WTC11 (cell line): ENCODE measurements around the gene KHK.

Experiments used
- CREM ChIP-seq: sonication (generic); formaldehyde crosslinking; IDR thresholded peaks from 2 replicates; pipeline ENCODE4 v1.8.1; 2022; ENCODE audit warnings: mild to moderate bottlenecking, missing genetic modification reagents, moderate library complexity
- E2F4 ChIP-seq: sonication (generic); formaldehyde crosslinking; IDR thresholded peaks from 2 replicates; pipeline ENCODE4 v1.8.1; 2022; ENCODE audit warnings: low read depth, mild to moderate bottlenecking, moderate library complexity, missing genetic modification reagents, borderline replicate concordance
- ETV6 ChIP-seq: sonication (generic); formaldehyde crosslinking; IDR thresholded peaks from 2 replicates; pipeline ENCODE4 v1.8.1; 2022; ENCODE audit warnings: mild to moderate bottlenecking, missing genetic modification reagents
- FOXJ3 ChIP-seq: sonication (generic); formaldehyde crosslinking; IDR thresholded peaks from 2 replicates; pipeline ENCODE4 v1.9.0; 2021; ENCODE audit warnings: missing genetic modification reagents, mild to moderate bottlenecking, borderline replicate concordance
- FOXK1 ChIP-seq: sonication (generic); formaldehyde crosslinking; IDR thresholded peaks from 2 replicates; pipeline ENCODE4 v1.8.0; 2022; ENCODE audit warnings: mild to moderate bottlenecking, moderate library complexity, missing genetic modification reagents
- JUN ChIP-seq: sonication (generic); formaldehyde crosslinking; IDR thresholded peaks from 2 replicates; pipeline ENCODE4 v1.8.0; 2023; ENCODE audit warnings: mild to moderate bottlenecking, missing genetic modification reagents
- MYBL2 ChIP-seq: sonication (generic); formaldehyde crosslinking; IDR thresholded peaks from 2 replicates; pipeline ENCODE4 v1.8.1; 2023; ENCODE audit warnings: mild to moderate bottlenecking, moderate library complexity, missing genetic modification reagents
- PRDM15 ChIP-seq: sonication (generic); formaldehyde crosslinking; IDR thresholded peaks from 2 replicates; pipeline ENCODE4 v1.8.0; 2022; ENCODE audit warnings: missing genetic modification reagents
- TEAD4 ChIP-seq: sonication (generic); formaldehyde crosslinking; IDR thresholded peaks from 2 replicates; pipeline ENCODE4 v1.8.0; 2022; ENCODE audit warnings: mild to moderate bottlenecking, missing genetic modification reagents
- USF2 ChIP-seq: sonication (generic); formaldehyde crosslinking; IDR thresholded peaks from 2 replicates; pipeline ENCODE4 v1.8.1; 2023; ENCODE audit warnings: mild to moderate bottlenecking, missing genetic modification reagents, moderate library complexity
- ZNF512 ChIP-seq: sonication (generic); formaldehyde crosslinking; IDR thresholded peaks from 2 replicates; pipeline ENCODE4 v1.8.1; 2022; ENCODE audit warnings: missing genetic modification reagents, borderline replicate concordance
- TF ChIP-seq, protein P1 (sequence below): fragments of 200-600 bp; IDR thresholded peaks from 2 replicates; pipeline ENCODE4 v1.8.0; 2022; ENCODE audit warnings: antibody characterized with exemption
- TF ChIP-seq, protein P2 (sequence below): sonication (generic); formaldehyde crosslinking; IDR thresholded peaks from 2 replicates; pipeline ENCODE4 v1.8.1; 2022; ENCODE audit warnings: low read depth, missing genetic modification reagents, borderline replicate concordance
- TF ChIP-seq, protein P3 (sequence below): sonication (generic); formaldehyde crosslinking; IDR thresholded peaks from 2 replicates; pipeline ENCODE4 v1.8.1; 2023; ENCODE audit warnings: mild to moderate bottlenecking, missing genetic modification reagents, borderline replicate concordance

DNA sequence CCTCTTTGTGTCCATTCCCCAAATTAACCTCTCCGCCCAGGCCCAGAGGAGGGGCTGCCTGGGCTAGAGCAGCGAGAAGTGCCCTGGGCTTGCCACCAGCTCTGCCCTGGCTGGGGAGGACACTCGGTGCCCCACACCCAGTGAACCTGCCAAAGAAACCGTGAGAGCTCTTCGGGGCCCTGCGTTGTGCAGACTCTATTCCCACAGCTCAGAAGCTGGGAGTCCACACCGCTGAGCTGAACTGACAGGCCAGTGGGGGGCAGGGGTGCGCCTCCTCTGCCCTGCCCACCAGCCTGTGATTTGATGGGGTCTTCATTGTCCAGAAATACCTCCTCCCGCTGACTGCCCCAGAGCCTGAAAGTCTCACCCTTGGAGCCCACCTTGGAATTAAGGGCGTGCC is 13.5 kb downstream of the KHK start:
- TF ChIP-seq CREM (CRISPR knock-in tag) = no peak
- TF ChIP-seq, protein P1, sequence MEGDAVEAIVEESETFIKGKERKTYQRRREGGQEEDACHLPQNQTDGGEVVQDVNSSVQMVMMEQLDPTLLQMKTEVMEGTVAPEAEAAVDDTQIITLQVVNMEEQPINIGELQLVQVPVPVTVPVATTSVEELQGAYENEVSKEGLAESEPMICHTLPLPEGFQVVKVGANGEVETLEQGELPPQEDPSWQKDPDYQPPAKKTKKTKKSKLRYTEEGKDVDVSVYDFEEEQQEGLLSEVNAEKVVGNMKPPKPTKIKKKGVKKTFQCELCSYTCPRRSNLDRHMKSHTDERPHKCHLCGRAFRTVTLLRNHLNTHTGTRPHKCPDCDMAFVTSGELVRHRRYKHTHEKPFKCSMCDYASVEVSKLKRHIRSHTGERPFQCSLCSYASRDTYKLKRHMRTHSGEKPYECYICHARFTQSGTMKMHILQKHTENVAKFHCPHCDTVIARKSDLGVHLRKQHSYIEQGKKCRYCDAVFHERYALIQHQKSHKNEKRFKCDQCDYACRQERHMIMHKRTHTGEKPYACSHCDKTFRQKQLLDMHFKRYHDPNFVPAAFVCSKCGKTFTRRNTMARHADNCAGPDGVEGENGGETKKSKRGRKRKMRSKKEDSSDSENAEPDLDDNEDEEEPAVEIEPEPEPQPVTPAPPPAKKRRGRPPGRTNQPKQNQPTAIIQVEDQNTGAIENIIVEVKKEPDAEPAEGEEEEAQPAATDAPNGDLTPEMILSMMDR = no peak
- TF ChIP-seq MYBL2 = no peak
- TF ChIP-seq TEAD4 (CRISPR knock-in tag) = no peak
- no peak for TF ChIP-seq PRDM15 (CRISPR knock-in tag)
- TF ChIP-seq, protein P2, sequence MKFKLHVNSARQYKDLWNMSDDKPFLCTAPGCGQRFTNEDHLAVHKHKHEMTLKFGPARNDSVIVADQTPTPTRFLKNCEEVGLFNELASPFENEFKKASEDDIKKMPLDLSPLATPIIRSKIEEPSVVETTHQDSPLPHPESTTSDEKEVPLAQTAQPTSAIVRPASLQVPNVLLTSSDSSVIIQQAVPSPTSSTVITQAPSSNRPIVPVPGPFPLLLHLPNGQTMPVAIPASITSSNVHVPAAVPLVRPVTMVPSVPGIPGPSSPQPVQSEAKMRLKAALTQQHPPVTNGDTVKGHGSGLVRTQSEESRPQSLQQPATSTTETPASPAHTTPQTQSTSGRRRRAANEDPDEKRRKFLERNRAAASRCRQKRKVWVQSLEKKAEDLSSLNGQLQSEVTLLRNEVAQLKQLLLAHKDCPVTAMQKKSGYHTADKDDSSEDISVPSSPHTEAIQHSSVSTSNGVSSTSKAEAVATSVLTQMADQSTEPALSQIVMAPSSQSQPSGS (CRISPR knock-in tag) = no peak
- TF ChIP-seq FOXJ3 = no peak
- TF ChIP-seq FOXK1 (CRISPR knock-in tag) = no peak
- TF ChIP-seq ETV6 (CRISPR knock-in tag) = no peak
- TF ChIP-seq, protein P3, sequence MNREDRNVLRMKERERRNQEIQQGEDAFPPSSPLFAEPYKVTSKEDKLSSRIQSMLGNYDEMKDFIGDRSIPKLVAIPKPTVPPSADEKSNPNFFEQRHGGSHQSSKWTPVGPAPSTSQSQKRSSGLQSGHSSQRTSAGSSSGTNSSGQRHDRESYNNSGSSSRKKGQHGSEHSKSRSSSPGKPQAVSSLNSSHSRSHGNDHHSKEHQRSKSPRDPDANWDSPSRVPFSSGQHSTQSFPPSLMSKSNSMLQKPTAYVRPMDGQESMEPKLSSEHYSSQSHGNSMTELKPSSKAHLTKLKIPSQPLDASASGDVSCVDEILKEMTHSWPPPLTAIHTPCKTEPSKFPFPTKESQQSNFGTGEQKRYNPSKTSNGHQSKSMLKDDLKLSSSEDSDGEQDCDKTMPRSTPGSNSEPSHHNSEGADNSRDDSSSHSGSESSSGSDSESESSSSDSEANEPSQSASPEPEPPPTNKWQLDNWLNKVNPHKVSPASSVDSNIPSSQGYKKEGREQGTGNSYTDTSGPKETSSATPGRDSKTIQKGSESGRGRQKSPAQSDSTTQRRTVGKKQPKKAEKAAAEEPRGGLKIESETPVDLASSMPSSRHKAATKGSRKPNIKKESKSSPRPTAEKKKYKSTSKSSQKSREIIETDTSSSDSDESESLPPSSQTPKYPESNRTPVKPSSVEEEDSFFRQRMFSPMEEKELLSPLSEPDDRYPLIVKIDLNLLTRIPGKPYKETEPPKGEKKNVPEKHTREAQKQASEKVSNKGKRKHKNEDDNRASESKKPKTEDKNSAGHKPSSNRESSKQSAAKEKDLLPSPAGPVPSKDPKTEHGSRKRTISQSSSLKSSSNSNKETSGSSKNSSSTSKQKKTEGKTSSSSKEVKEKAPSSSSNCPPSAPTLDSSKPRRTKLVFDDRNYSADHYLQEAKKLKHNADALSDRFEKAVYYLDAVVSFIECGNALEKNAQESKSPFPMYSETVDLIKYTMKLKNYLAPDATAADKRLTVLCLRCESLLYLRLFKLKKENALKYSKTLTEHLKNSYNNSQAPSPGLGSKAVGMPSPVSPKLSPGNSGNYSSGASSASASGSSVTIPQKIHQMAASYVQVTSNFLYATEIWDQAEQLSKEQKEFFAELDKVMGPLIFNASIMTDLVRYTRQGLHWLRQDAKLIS (CRISPR knock-in tag) = no peak
- no peak for TF ChIP-seq USF2 (CRISPR knock-in tag)
- TF ChIP-seq ZNF512 (CRISPR knock-in tag) = no peak
- TF ChIP-seq E2F4 (CRISPR knock-in tag) = no peak
- no peak for TF ChIP-seq JUN (CRISPR knock-in tag)
